Hepatocyte (in vitro differentiated cells): ENCODE results near the gene TBC1D5. TPM values are rescaled to one million over a fixed set of nuclear protein-coding genes. Genes with fewer than 3 reads are reported as not detected.
"Not testable (repeated sequence)": the region's sequence is repeated elsewhere in the genome, so short reads cannot be mapped to it uniquely, and the experiment has no call there.

ENCODE experiments used
- DNase-seq: peaks from one replicate; pipeline ENCODE4 v3.0.0-alpha.2; 2016; ENCODE audit warnings: low spot score
- H2AFZ ChIP-seq: fragments of 200-600 bp; sonication (generic); 2 replicates; pipeline ENCODE4 v1.6.0; 2016; ENCODE audit warnings: antibody characterized with exemption, mild to moderate bottlenecking
- H3K27ac ChIP-seq: fragments of 200-600 bp; sonication (generic); 2 replicates; pipeline ENCODE4 v1.5.1; 2016; ENCODE audit warnings: mild to moderate bottlenecking
- H3K27me3 ChIP-seq: fragments of 200-600 bp; sonication (generic); 2 replicates; pipeline ENCODE4 v1.6.1; 2016
- H3K36me3 ChIP-seq: fragments of 200-600 bp; sonication (generic); replicated peaks from 2 replicates; pipeline ENCODE4 v1.5.1; 2016; ENCODE audit warnings: low read depth; ENCODE audit not compliant: insufficient read depth
- H3K4me1 ChIP-seq: fragments of 200-600 bp; sonication (generic); 2 replicates; pipeline ENCODE4 v1.5.1; 2016; ENCODE audit warnings: mild to moderate bottlenecking, moderate library complexity; ENCODE audit not compliant: insufficient read depth
- H3K4me2 ChIP-seq: fragments of 200-600 bp; sonication (generic); 2 replicates; pipeline ENCODE4 v1.6.0; 2016
- H3K4me3 ChIP-seq: fragments of 200-600 bp; sonication (generic); 2 replicates; pipeline ENCODE4 v1.5.1; 2016; ENCODE audit warnings: mild to moderate bottlenecking
- H3K79me2 ChIP-seq: fragments of 200-600 bp; sonication (generic); 2 replicates; pipeline ENCODE4 v1.6.0; 2017; ENCODE audit warnings: mild to moderate bottlenecking
- H3K9me2 ChIP-seq: fragments of 200-600 bp; sonication (generic); replicated peaks from 2 replicates; pipeline ENCODE4 v1.6.0; 2017; ENCODE audit warnings: mild to moderate bottlenecking; ENCODE audit not compliant: insufficient read depth
- H3K9me3 ChIP-seq: fragments of 200-600 bp; sonication (generic); 2 replicates; pipeline ENCODE4 v1.5.1; 2016; ENCODE audit warnings: low read depth, mild to moderate bottlenecking
- H4K20me1 ChIP-seq: fragments of 200-600 bp; sonication (generic); 2 replicates; pipeline ENCODE4 v1.6.0; 2016; ENCODE audit warnings: mild to moderate bottlenecking; ENCODE audit not compliant: insufficient read depth, poor library complexity, severe bottlenecking
- EZH2 ChIP-seq: fragments of 200-600 bp; sonication (generic); IDR thresholded peaks from 2 replicates; pipeline ENCODE4 v1.6.1; 2016; ENCODE audit warnings: antibody characterized with exemption, mild to moderate bottlenecking, borderline replicate concordance
- EZH2phosphoT487 ChIP-seq: fragments of 200-600 bp; sonication (generic); IDR thresholded peaks from one replicate; pipeline ENCODE4 v1.6.1; 2018; ENCODE audit warnings: antibody characterized with exemption, mild to moderate bottlenecking, low read depth, moderate library complexity; ENCODE audit not compliant: unreplicated experiment, severe bottlenecking
- WGBS: methylation state at CpG from one replicate; pipeline ENCODE4 v1.1.6; 2016; ENCODE audit warnings: low lambda C conversion rate; ENCODE audit errors: missing lambda C conversion rate; 5-methylcytosine and 5-hydroxymethylcytosine counted together
- polyA plus RNA-seq: library from polyadenylated mRNA; unstranded; fragments of >200 nt; fragmentation: Nextera tagmentation; extraction: Ambion mirVana; gene quantifications from 2 replicates; pipeline ENCODE4 v1.2.1, GENCODE V29; 2016
- total RNA-seq: library from RNA; depleted of rRNA; stranded (reverse); fragments of >200 nt; gene quantifications from 2 replicates; pipeline ENCODE4 v1.2.3, GENCODE V29; 2014
- TF ChIP-seq, protein P1 (sequence below): fragments of 200-600 bp; sonication (generic); IDR thresholded peaks from 2 replicates; pipeline ENCODE4 v1.5.1; 2016; ENCODE audit warnings: antibody characterized with exemption, mild to moderate bottlenecking; ENCODE audit not compliant: poor library complexity

Gene TBC1D5
- total and polyA plus RNA-seq, 2 experiments from 2014 or later = 17.0 to 64.2 TPM

DNA sequence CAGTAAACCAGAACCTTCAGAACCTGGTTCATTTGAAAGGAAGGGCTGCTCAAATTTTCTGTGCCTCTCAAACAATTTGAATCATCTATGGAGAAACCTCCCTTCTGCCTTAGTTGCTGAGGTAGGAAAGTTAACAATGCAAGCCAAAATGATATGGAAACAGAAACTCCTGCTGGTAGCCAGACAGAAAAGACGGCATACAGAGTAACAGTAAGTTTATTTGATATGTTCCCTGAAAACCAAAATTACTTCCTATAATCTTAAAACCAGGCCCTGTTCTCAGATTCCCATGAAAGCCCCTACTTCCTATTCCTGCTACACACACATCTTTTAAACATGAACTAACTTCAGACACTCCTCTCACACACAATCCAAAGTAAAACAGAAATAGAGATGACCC is 86.2 kb downstream of the TBC1D5 start:
- H3K36me3 ChIP-seq = no peaks in the 10 kb centered on the region
- H4K20me1 ChIP-seq = no peaks in the 10 kb centered on the region
- H3K27me3 ChIP-seq = no peaks in the 10 kb centered on the region
- no peaks in the 10 kb centered on the region for H3K9me2 ChIP-seq
- H3K4me1 ChIP-seq = no peaks in the 10 kb centered on the region
- H3K4me2 ChIP-seq = no peak overlapping the region
- WGBS = 64% methylated on average over 1 of the region's 1 CpG
- peaks cover 12% of the 10 kb centered on the region for H3K79me2 ChIP-seq
- no peak for DNase-seq
- no peak for TF ChIP-seq EZH2phosphoT487
- no peak overlapping the region for H3K27ac ChIP-seq
- no peak overlapping the region for H3K4me3 ChIP-seq
- H2AFZ ChIP-seq = no peak overlapping the region
- H3K9me3 ChIP-seq = no peaks in the 10 kb centered on the region

DNA sequence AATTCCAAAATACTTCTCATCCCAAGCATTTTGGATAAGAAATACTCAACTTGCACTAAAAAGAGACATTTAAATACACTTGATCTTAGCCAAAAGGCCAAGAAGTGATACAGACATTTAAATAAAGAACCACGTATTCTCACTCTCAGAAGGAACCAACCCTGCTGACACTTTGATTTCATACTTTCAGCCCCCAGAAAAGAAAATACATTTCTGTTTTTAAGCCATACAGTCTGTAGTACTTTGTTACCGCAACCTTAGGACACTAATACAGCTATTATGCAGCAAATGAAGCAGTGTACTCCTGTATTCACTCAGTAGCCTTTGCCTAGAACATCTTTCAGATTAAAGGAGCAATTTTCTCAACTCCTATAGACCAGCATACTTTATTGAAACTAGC is 86.7 kb downstream of the TBC1D5 start:
- no peak overlapping the region for H3K4me3 ChIP-seq
- H3K79me2 ChIP-seq = peaks cover 12% of the 10 kb centered on the region
- H2AFZ ChIP-seq = no peak overlapping the region
- WGBS = 53% methylated on average over 2 of the region's 2 CpGs
- H3K9me3 ChIP-seq = no peaks in the 10 kb centered on the region
- no peaks in the 10 kb centered on the region for H3K9me2 ChIP-seq
- no peak overlapping the region for H3K4me2 ChIP-seq
- DNase-seq = no peak
- no peaks in the 10 kb centered on the region for H3K36me3 ChIP-seq
- H3K4me1 ChIP-seq = no peaks in the 10 kb centered on the region
- TF ChIP-seq, protein P1, sequence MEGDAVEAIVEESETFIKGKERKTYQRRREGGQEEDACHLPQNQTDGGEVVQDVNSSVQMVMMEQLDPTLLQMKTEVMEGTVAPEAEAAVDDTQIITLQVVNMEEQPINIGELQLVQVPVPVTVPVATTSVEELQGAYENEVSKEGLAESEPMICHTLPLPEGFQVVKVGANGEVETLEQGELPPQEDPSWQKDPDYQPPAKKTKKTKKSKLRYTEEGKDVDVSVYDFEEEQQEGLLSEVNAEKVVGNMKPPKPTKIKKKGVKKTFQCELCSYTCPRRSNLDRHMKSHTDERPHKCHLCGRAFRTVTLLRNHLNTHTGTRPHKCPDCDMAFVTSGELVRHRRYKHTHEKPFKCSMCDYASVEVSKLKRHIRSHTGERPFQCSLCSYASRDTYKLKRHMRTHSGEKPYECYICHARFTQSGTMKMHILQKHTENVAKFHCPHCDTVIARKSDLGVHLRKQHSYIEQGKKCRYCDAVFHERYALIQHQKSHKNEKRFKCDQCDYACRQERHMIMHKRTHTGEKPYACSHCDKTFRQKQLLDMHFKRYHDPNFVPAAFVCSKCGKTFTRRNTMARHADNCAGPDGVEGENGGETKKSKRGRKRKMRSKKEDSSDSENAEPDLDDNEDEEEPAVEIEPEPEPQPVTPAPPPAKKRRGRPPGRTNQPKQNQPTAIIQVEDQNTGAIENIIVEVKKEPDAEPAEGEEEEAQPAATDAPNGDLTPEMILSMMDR = no peak
- TF ChIP-seq EZH2phosphoT487 (no peak), EZH2 (no peak)
- no peaks in the 10 kb centered on the region for H4K20me1 ChIP-seq
- no peak overlapping the region for H3K27ac ChIP-seq
- H3K27me3 ChIP-seq = no peaks in the 10 kb centered on the region

DNA sequence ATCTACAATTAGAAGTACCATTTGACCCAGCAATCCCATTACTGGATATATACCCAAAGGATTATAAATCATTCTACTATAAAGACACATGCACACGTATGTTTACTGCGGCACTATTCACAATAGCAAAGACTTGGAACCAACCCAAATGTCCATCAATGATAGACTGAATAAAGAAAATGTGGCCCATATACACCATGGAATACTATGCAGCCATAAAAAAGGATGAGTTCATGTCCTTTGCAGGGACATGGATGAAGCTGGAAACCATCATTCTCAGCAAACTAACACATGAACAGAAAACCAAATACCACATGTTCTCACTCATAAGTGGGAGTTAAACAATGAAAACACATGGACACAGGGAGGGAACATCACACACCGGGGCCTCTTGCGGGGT is 92.7 kb downstream of the TBC1D5 start:
- peaks cover 17% of the 10 kb centered on the region for H3K79me2 ChIP-seq
- H4K20me1 ChIP-seq, H3K4me2 ChIP-seq, H3K4me1 ChIP-seq, DNase-seq, H3K9me2 ChIP-seq, H3K4me3 ChIP-seq, H2AFZ ChIP-seq, H3K27me3 ChIP-seq, H3K9me3 ChIP-seq, H3K36me3 ChIP-seq, H3K27ac ChIP-seq: not testable (repeated sequence)
- 96% methylated on average over 4 of the region's 4 CpGs for WGBS

DNA sequence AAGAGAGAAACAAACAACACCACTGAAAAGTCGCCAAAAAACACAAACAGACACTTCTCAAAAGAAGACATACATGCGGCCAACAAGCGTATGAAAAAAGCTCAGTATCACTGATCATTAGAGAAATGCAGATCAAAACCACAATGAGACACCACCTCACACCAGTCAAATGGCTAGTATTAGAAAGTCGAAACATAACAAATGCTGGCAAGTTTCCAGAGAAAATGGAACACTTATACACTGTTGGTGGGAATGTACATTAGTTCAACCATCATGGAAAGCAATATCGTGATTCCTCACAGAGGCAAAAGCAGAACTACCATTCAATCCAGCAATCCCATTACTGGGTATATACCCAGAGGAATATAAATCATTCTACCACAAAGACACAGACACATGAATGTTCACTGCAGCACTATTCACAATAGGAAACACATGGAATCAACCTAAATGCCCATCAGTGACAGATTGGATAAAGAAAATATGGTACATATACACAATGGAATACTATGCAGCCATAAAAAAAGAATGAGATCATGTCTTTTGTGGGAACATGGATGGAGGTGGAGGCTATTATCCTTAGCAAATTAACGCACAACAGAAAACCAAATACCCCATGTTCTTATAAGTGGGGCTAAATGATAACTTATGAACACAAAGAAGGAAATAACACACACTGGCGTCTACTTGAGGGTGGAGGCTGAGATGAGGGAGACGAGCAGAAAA is 93.6 kb downstream of the TBC1D5 start:
- not testable (repeated sequence) for H3K4me1 ChIP-seq, H3K27me3 ChIP-seq, H3K36me3 ChIP-seq, H3K4me2 ChIP-seq, H3K9me3 ChIP-seq, DNase-seq, H4K20me1 ChIP-seq, H3K9me2 ChIP-seq, H3K4me3 ChIP-seq, H2AFZ ChIP-seq, H3K27ac ChIP-seq
- peaks cover 13% of the 10 kb centered on the region for H3K79me2 ChIP-seq
- WGBS = 97% methylated on average over 8 of the region's 8 CpGs

DNA sequence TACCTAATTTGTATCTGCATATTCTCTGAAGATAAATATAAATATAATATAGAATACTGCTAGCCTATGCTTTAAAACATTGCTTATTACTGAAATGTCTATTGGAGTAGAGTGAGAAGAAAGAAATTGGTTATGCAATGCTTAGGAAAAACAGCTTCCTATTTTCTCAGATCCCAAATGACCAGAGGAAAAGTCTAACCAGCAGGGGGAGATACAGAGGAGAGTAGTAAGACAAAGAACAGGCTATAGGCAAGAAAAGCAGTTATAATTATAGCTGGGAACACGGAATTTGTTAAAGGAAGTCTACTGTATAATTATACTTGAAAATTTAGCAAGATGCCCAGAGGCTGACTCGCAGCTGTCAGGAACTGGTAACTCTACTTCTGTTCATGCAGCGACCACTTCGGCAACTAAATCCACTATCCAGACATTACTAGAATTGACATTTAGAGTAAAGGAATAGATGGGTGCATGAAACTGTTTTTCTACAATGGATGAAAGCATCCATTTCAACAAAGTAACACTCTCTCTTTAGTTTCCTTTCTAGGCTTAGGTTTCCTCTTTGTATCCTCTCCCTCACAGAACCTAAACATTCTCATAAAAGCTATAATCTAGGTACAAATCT is 97.2 kb downstream of the TBC1D5 start:
- no peaks in the 10 kb centered on the region for H3K36me3 ChIP-seq
- no peak overlapping the region for H2AFZ ChIP-seq
- H3K9me2 ChIP-seq = no peaks in the 10 kb centered on the region
- H3K27me3 ChIP-seq = no peaks in the 10 kb centered on the region
- no peak overlapping the region for H3K4me3 ChIP-seq
- H3K4me2 ChIP-seq = no peak overlapping the region
- peaks cover 13% of the 10 kb centered on the region for H3K79me2 ChIP-seq
- no peaks in the 10 kb centered on the region for H4K20me1 ChIP-seq
- no peak overlapping the region for H3K27ac ChIP-seq
- H3K4me1 ChIP-seq = no peaks in the 10 kb centered on the region
- TF ChIP-seq EZH2phosphoT487 (no peak), EZH2 (no peak)
- TF ChIP-seq, protein P1 = peak; percentile 67
- 47% methylated on average over 4 of the region's 4 CpGs for WGBS
- H3K9me3 ChIP-seq = no peaks in the 10 kb centered on the region
- peak; percentile 75 for DNase-seq
